HepG2 (cell line): ENCODE data around the gene CBX2. TPM values are rescaled to one million over a fixed set of nuclear protein-coding genes. Genes with fewer than 3 reads are reported as not detected.
A peak's percentile ranks its signal among the peaks of the same experiment; 100 is the strongest.

Experiments
- CCAR2 ChIP-seq: fragments of 200-400 bp; formaldehyde crosslinking; optimal IDR thresholded peaks from 2 replicates; pipeline ENCODE3; 2018; ENCODE audit warnings: low read depth, mild to moderate bottlenecking, low read length, moderate library complexity
- EHMT2 ChIP-seq: fragments of 200-600 bp; sonication (generic); IDR thresholded peaks from 2 replicates; pipeline ENCODE4 v1.7.0; 2017; ENCODE audit warnings: antibody characterized with exemption, low read depth, low read length, borderline replicate concordance
- ELF4 ChIP-seq: sonication (generic); formaldehyde crosslinking; IDR thresholded peaks from 2 replicates; pipeline ENCODE4 v1.5.0; 2020; ENCODE audit warnings: missing genetic modification reagents, mild to moderate bottlenecking, moderate library complexity, borderline replicate concordance
- ETV5 ChIP-seq: IDR thresholded peaks from 2 replicates; pipeline ENCODE4 v1.6.1; 2018; ENCODE audit warnings: missing biosample characterization, missing genetic modification reagents, inconsistent platforms, borderline replicate concordance
- KDM5B ChIP-seq: sonication (generic); formaldehyde crosslinking; IDR thresholded peaks from 2 replicates; pipeline ENCODE4 v1.4.0; 2020; ENCODE audit warnings: missing genetic modification reagents, mild to moderate bottlenecking, borderline replicate concordance
- MED13 ChIP-seq: sonication (generic); formaldehyde crosslinking; IDR thresholded peaks from 2 replicates; pipeline ENCODE4 v1.5.0; 2020; ENCODE audit warnings: missing genetic modification reagents
- NFRKB ChIP-seq: fragments of 450-650 bp; IDR thresholded peaks from 2 replicates; pipeline ENCODE4 v1.6.1; 2017
- PTBP1 ChIP-seq: fragments of 200-400 bp; formaldehyde crosslinking; IDR thresholded peaks from 2 replicates; pipeline ENCODE4 v1.6.1; 2018; ENCODE audit warnings: low read length, low read depth; ENCODE audit not compliant: poor library complexity, severe bottlenecking
- REPIN1 ChIP-seq: sonication (generic); formaldehyde crosslinking; IDR thresholded peaks from 2 replicates; pipeline ENCODE4 v1.8.0; 2022; ENCODE audit warnings: missing genetic modification reagents, low read depth, mild to moderate bottlenecking, borderline replicate concordance
- RFXANK ChIP-seq: IDR thresholded peaks from 2 replicates; pipeline ENCODE4 v1.6.1; 2016
- SNAI1 ChIP-seq: sonication (generic); formaldehyde crosslinking; IDR thresholded peaks from 2 replicates; pipeline ENCODE4 v1.5.0; 2020; ENCODE audit warnings: mild to moderate bottlenecking, missing genetic modification reagents, borderline replicate concordance
- ZNF33A ChIP-seq: sonication (generic); formaldehyde crosslinking; IDR thresholded peaks from 2 replicates; pipeline ENCODE4 v1.5.1; 2020; ENCODE audit warnings: missing genetic modification reagents, mild to moderate bottlenecking, moderate library complexity, borderline replicate concordance
- ZNF556 ChIP-seq: sonication (generic); formaldehyde crosslinking; IDR thresholded peaks from 2 replicates; pipeline ENCODE4 v1.4.0; 2020; ENCODE audit warnings: mild to moderate bottlenecking, missing genetic modification reagents, borderline replicate concordance
- polyA plus RNA-seq, 8 experiments: library from polyadenylated mRNA; depleted of rRNA in 3 of 8; stranded (reverse) in 7 of 8; unstranded in 1 of 8; fragments of >200 nt; fragmentation: Illumina TruSeq in 4 of 8; extraction: Trizol in 4 of 8; gene quantifications; 2 replicates each; pipeline versions ENCODE4 v1.2.1 to v1.2.3, GENCODE V29; 2011 to 2016; ENCODE audit warnings: low read depth in 4 of 8, missing spikeins in 1 of 8, mixed read lengths in 1 of 8; ENCODE audit not compliant: insufficient read depth in 1 of 8
- total RNA-seq, 5 experiments: library from RNA; depleted of rRNA; stranded (reverse); fragments of >200 nt; fragmentation: Illumina TruSeq; extraction: Trizol; gene quantifications; 2 replicates each; pipeline ENCODE4 v1.2.3, GENCODE V29; 2016; ENCODE audit warnings: low read depth in 1 of 5
- TF ChIP-seq, protein P1 (sequence below): sonication (generic); formaldehyde crosslinking; IDR thresholded peaks from 2 replicates; pipeline ENCODE4 v1.8.0; 2022; ENCODE audit warnings: mild to moderate bottlenecking, missing genetic modification reagents; ENCODE audit not compliant: insufficient replicate concordance
- TF ChIP-seq, protein P2 (sequence below): sonication (generic); formaldehyde crosslinking; IDR thresholded peaks from 2 replicates; pipeline ENCODE4 v1.8.1; 2022; ENCODE audit warnings: mild to moderate bottlenecking, missing genetic modification reagents
- TF ChIP-seq, protein P3 (sequence below): sonication (generic); formaldehyde crosslinking; IDR thresholded peaks from 2 replicates; pipeline ENCODE4 v1.5.0; 2020; ENCODE audit warnings: missing genetic modification reagents
- TF ChIP-seq, protein P4 (sequence below): sonication (generic); formaldehyde crosslinking; IDR thresholded peaks from 2 replicates; pipeline ENCODE4 v1.5.0; 2020; ENCODE audit warnings: mild to moderate bottlenecking, missing genetic modification reagents, borderline replicate concordance

The CBX2 gene
- total and polyA plus RNA-seq, 2 of the 13 experiments (the other 11 are each of a cell fraction or from before 2014, with no cell fraction given): 14.5 to 31.1 TPM

DNA sequence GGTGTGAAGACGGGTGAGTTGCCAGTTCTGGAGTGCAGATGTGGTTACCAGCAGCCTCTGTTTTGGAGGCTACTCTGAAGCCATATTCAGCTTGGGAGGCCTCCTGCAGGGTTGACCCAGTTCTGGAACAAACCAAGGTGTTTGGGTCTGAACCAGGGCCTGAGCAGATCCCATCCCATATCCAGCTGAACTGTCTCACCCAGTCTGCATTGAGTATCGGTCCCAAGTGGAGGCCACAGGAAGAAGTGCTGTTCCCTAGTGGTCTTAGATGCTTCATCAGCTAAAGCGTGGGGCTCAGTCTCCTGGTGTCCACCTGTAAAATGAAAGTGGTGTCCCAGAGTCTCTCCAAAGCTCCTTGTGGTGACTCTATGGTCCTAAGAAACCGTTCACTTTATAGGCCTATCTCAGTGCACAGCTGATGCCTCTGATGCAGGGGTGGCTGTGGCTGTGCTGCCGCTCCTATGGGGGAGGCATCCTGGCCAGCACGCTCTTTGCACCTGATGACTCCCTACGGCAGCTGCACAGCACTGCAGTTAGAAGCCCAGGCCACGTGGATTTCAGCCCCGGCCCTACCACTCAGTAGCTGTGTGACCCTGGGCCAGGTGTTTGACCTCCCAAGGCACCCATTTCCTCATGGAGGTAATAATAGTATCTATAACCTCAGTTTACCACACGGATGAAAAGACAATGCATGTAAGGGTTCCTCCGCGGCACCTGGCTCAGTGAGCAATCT is 40.2 kb downstream of the CBX2 start (continued):
- TF ChIP-seq, protein P1, sequence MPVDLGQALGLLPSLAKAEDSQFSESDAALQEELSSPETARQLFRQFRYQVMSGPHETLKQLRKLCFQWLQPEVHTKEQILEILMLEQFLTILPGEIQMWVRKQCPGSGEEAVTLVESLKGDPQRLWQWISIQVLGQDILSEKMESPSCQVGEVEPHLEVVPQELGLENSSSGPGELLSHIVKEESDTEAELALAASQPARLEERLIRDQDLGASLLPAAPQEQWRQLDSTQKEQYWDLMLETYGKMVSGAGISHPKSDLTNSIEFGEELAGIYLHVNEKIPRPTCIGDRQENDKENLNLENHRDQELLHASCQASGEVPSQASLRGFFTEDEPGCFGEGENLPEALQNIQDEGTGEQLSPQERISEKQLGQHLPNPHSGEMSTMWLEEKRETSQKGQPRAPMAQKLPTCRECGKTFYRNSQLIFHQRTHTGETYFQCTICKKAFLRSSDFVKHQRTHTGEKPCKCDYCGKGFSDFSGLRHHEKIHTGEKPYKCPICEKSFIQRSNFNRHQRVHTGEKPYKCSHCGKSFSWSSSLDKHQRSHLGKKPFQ (CRISPR knock-in tag): no peak
- TF ChIP-seq, protein P2, sequence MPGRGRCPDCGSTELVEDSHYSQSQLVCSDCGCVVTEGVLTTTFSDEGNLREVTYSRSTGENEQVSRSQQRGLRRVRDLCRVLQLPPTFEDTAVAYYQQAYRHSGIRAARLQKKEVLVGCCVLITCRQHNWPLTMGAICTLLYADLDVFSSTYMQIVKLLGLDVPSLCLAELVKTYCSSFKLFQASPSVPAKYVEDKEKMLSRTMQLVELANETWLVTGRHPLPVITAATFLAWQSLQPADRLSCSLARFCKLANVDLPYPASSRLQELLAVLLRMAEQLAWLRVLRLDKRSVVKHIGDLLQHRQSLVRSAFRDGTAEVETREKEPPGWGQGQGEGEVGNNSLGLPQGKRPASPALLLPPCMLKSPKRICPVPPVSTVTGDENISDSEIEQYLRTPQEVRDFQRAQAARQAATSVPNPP (CRISPR knock-in tag): no peak
- TF ChIP-seq REPIN1: no peak
- TF ChIP-seq PTBP1: no peak
- TF ChIP-seq EHMT2: no peak
- TF ChIP-seq ZNF33A: no peak
- TF ChIP-seq CCAR2: no peak
- peak; percentile 18; the same call in 1 of the 2 replicates for TF ChIP-seq ETV5 (CRISPR knock-in tag)
- no peak for TF ChIP-seq NFRKB
- TF ChIP-seq, protein P3, sequence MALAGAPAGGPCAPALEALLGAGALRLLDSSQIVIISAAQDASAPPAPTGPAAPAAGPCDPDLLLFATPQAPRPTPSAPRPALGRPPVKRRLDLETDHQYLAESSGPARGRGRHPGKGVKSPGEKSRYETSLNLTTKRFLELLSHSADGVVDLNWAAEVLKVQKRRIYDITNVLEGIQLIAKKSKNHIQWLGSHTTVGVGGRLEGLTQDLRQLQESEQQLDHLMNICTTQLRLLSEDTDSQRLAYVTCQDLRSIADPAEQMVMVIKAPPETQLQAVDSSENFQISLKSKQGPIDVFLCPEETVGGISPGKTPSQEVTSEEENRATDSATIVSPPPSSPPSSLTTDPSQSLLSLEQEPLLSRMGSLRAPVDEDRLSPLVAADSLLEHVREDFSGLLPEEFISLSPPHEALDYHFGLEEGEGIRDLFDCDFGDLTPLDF (CRISPR knock-in tag): no peak
- no peak for TF ChIP-seq RFXANK (CRISPR knock-in tag)
- 0 out of 2 replicates have a peak, but pooled peaks have one; percentile 46 for TF ChIP-seq ZNF556 (CRISPR knock-in tag)
- TF ChIP-seq ELF4 (CRISPR knock-in tag): no peak
- TF ChIP-seq KDM5B: peak; percentile 45; the same call in 1 of the 2 replicates
- TF ChIP-seq, protein P4, sequence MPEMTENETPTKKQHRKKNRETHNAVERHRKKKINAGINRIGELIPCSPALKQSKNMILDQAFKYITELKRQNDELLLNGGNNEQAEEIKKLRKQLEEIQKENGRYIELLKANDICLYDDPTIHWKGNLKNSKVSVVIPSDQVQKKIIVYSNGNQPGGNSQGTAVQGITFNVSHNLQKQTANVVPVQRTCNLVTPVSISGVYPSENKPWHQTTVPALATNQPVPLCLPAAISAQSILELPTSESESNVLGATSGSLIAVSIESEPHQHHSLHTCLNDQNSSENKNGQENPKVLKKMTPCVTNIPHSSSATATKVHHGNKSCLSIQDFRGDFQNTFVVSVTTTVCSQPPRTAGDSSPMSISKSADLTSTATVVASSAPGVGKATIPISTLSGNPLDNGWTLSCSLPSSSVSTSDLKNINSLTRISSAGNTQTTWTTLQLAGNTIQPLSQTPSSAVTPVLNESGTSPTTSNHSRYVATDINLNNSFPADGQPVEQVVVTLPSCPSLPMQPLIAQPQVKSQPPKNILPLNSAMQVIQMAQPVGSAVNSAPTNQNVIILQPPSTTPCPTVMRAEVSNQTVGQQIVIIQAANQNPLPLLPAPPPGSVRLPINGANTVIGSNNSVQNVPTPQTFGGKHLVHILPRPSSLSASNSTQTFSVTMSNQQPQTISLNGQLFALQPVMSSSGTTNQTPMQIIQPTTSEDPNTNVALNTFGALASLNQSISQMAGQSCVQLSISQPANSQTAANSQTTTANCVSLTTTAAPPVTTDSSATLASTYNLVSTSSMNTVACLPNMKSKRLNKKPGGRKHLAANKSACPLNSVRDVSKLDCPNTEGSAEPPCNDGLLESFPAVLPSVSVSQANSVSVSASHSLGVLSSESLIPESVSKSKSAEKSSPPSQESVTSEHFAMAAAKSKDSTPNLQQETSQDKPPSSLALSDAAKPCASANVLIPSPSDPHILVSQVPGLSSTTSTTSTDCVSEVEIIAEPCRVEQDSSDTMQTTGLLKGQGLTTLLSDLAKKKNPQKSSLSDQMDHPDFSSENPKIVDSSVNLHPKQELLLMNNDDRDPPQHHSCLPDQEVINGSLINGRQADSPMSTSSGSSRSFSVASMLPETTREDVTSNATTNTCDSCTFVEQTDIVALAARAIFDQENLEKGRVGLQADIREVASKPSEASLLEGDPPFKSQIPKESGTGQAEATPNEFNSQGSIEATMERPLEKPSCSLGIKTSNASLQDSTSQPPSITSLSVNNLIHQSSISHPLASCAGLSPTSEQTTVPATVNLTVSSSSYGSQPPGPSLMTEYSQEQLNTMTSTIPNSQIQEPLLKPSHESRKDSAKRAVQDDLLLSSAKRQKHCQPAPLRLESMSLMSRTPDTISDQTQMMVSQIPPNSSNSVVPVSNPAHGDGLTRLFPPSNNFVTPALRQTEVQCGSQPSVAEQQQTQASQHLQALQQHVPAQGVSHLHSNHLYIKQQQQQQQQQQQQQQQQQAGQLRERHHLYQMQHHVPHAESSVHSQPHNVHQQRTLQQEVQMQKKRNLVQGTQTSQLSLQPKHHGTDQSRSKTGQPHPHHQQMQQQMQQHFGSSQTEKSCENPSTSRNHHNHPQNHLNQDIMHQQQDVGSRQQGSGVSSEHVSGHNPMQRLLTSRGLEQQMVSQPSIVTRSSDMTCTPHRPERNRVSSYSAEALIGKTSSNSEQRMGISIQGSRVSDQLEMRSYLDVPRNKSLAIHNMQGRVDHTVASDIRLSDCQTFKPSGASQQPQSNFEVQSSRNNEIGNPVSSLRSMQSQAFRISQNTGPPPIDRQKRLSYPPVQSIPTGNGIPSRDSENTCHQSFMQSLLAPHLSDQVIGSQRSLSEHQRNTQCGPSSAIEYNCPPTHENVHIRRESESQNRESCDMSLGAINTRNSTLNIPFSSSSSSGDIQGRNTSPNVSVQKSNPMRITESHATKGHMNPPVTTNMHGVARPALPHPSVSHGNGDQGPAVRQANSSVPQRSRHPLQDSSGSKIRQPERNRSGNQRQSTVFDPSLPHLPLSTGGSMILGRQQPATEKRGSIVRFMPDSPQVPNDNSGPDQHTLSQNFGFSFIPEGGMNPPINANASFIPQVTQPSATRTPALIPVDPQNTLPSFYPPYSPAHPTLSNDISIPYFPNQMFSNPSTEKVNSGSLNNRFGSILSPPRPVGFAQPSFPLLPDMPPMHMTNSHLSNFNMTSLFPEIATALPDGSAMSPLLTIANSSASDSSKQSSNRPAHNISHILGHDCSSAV (CRISPR knock-in tag): no peak
- no peak for TF ChIP-seq MED13
- TF ChIP-seq SNAI1 (CRISPR knock-in tag): no peak
